ENCODE measurements around the gene SPRN. TPM values are rescaled to one million over a fixed set of nuclear protein-coding genes. Genes with fewer than 3 reads are reported as not detected.
"Not testable (repeated sequence)": the region's sequence is repeated elsewhere in the genome, so short reads cannot be mapped to it uniquely, and the experiment has no call there.

Gene SPRN
- polyA plus RNA-seq, 3 donors = 3.1 to 5.6 (median 4.7) TPM

DNA sequence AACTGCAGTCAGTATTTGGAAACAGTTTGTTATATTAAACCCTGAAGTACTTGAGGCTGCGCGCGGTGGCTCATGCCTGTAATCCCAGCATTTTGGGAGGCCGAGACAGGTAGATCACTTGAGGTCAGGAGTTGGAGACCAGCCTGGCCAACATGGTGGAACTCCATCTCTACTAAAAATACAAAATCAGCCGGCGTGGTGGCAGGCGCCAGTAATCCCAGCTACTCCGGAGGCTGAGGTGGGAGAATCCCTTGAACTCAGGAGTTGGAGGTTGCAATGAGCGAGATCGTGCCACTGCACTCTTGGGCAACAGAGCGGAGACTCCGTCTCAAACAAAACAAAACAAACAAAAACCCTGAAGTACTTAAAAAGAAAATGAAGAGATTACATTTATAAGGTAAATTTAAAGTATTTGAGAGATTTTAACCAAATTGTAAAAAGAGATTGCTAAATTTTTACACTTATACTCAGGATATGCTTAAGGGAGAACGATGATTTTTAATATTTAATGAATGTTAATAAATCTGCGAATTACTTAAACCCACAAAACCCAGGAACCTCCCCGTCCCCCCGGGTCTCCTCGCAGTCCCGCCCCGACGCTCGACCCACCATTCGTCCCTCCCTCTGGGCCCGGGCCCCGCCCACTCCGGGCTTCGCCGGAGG, 30.9 kb downstream of the SPRN start:
- no peak for DNase-seq (ENCODE audit: extremely low read depth in 1 of 11, low read depth in 9 of 11, low spot score in 4 of 11)

GRCh38 chr10:133391761-133392518, 32.5 kb downstream of the SPRN start:
- DNase-seq (ENCODE audit: extremely low read depth in 1 of 11, low read depth in 9 of 11, low spot score in 4 of 11) = no peak

GRCh38 chr10:133391249-133391635, 33.2 kb downstream of the SPRN start:
- no peak for DNase-seq (ENCODE audit: extremely low read depth in 1 of 11, low read depth in 9 of 11, low spot score in 4 of 11)

- DNase-seq (ENCODE audit: extremely low read depth in 1 of 11, low read depth in 9 of 11, low spot score in 4 of 11) = no peak
These were observed 33.7 kb downstream of the SPRN start for GRCh38 chr10:133390597-133391248.

DNA sequence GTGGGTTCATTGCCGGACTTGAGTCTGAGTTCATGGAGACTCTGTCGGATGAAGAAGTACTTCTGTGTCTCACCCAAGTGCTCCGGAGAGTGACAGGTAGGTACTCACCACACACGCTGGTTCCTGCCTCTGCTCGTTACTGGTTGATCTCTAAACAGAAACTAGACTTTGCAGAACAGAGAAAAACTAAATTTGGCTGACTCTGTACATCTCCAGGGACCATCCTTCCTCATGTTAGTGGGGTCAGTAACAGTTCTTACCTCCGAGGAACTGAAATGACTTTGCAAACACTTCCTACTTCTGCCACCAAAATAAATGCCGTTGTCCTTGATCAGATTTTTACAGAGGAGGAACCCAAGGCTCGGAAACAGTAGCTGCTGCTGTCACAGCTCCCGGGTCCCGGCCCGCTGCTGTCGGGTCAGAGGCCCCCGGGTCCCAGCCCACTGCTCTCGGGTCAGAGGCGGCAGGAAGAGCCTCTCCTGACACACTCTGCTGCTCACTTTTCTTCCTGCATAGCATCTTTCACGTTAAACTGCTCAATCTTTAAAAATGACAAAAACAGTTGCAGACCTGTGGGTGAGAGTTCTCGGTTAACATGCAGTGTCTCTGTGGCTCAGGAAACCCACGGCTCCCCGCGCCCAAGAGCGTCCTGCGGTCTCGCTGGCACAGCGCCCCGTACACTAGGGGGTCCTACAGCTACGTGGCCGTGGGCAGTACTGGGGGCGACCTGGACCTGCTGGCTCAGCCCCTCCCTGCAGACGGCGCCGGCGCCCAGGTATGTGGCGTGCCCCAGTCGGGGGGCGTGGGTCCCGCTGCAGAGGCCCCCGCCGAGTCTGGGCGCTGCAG, 35.2 kb downstream of the SPRN start:
- DNase-seq (ENCODE audit: extremely low read depth in 1 of 11, low read depth in 9 of 11, low spot score in 4 of 11) = no peak

DNA sequence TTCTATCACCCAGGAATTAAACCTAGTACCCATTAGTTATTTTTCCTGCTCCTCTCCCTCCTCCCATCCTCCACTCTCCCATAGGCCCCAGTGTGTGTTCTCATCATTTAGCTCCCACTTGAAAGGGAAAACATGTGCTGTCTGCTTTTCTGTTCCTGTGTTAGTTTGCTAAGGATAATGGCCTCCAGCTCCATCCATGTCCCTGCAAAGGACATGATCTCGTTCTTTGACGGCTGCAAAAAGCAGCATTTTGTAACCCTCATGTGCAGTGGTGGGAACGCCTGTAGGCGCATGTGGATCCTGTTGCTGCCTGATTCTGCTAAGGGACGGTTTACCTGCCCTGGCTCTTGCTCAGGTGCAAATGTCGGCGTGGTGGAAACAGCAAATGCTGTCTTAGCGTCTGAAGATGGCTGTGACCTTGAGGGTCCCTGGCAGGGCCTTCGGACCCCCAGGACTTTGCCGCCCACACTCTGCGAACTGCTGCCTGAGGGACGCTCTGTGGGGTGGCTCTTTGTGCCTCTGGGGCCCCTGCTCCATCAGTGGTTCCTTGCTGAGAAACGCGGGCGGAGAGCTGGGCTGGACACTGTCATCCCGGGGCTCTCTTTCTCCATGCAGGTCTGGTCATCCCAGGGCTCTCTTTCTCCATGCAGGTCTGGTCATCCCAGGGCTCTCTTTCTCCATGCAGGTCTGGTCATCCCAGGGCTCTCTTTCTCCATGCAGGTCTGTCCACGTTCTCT, 36.0 kb downstream of the SPRN start:
- DNase-seq (ENCODE audit: extremely low read depth in 1 of 11, low read depth in 9 of 11, low spot score in 4 of 11) = no peak

DNA sequence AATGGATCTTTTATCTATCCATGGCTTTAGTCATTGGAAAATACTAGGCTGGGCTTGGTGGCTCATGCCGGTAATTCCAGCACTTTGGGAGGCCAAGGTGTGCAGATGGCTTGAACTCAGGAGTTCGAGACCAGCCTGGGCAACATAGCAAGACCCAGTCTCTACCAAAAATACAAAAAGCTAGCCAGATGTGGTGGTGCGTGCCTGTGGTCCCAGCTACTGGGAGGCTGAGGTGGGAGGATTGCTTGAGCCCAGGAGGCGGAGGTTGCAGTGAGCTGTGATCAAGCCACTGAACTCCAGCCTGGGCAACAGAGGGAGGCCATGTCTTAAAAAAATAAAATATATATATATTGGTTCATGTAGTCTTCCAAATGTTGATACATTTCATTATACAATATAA, 37.5 kb downstream of the SPRN start:
- not testable (repeated sequence) for DNase-seq (ENCODE audit: extremely low read depth in 1 of 11, low read depth in 9 of 11, low spot score in 4 of 11)

DNA sequence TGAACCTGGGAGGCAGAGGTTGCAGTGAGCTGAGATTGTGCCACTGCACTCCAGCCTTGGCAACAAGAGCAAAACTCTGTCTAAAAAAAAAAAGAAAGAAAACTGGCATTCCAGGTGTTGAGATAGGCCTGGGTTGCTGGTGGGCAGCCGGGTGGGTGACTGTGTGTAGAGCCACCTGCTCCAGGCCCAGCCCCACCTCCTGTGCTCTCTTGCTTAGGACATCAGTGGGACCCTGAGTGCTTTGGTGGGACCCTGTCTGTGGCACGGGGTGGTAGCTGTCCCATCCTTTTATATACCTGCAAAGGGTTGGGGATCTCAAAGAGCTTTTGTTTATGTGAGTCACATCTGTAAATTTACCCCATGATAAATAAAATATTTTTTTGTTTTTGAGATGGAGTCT, 39.2 kb downstream of the SPRN start:
- no peak for DNase-seq (ENCODE audit: extremely low read depth in 1 of 11, low read depth in 9 of 11, low spot score in 4 of 11)

DNA sequence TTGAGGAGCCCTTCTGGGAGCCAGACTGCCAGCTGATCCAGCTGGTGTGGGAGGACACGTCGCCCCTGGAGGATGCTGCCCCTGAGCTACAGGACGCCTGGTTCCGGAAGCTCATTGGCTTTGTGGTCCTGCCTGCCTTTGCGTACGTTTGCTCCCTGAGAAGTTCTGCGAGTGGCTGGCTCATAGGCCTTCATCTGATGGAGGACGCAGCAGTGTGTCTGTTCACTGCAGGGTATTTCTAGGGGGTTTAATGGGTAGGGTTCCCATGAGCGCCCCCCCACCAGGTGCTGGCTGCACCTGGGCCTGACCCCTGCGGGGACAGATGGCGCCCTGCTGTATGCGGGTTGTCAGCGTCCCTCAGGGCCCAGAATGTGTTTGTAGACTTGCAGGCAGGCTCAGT, 40.4 kb downstream of the SPRN start:
- DNase-seq (ENCODE audit: extremely low read depth in 1 of 11, low read depth in 9 of 11, low spot score in 4 of 11) = no peak

- DNase-seq (ENCODE audit: extremely low read depth in 1 of 11, low read depth in 9 of 11, low spot score in 4 of 11) = no peak
These were observed 40.9 kb downstream of the SPRN start for GRCh38 chr10:133383551-133383950.

DNA sequence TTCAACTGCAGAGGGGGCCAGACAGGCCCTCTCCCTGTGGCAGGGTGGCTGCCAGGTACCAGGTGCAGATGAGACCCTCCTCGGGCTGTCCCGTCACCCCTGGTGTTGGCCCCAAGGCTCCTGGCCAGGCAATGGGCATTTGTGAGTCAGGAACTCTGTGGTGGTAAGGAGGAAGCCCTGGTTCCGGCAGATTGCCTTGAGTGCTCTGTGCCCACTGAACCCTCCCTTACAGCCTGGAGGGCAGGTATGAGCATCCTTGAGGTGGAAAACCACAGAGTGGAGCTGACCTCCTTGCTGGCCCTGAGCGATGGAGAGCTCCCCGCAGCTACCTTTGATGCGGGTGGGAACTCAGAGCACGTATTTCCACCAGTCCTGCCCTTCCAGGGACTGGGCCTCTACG, 43.4 kb downstream of the SPRN start:
- no peak for DNase-seq (ENCODE audit: extremely low read depth in 1 of 11, low read depth in 9 of 11, low spot score in 4 of 11)

DNA sequence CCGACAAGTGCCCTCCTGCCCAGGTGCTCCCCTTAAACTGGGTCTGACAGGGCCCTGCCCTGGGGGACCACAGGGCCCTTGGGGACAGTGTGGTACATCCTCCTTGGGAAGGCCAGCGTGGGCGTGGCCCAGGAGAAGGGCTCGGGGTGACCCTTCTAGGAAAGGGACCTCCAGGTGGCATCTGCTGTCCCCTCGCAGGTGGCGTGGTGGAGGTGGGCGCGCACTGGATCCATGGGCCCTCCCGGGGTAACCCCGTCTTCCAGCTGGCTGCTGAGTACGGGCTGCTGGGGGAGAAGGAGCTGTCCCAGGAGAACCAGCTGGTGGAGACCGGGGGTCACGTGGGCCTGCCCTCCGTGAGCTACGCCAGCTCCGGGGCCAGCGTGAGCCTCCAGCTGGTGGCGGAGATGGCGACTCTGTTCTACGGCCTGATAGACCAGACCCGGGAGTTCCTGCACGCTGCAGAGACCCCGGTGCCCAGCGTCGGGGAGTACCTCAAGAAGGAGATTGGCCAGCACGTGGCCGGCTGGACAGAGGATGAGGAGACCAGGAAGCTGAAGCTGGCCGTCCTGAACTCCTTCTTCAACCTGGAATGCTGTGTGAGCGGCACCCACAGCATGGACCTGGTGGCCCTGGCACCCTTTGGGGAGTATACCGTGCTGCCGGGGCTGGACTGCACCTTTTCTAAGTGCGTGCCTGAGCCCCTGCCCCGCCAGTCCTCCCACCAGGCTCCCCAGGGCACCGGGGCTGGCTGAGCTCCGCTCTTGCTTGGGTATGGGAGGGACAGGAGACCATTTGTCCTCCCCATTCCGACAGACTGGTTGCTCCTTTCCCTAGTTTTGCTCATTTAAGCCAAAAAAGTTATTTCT, 44.4 kb downstream of the SPRN start:
- DNase-seq (ENCODE audit: extremely low read depth in 1 of 11, low read depth in 9 of 11, low spot score in 4 of 11) = no peak

- peak in 3 of 11 donors; percentile 10 to 53 (median 49) for DNase-seq (ENCODE audit: extremely low read depth in 1 of 11, low read depth in 9 of 11, low spot score in 4 of 11)
These were observed 45.1 kb downstream of the SPRN start, which contains the start of gene PAOX for GRCh38 chr10:133379152-133379800. Gene PAOX (plus strand): TSS chr10:133379262. CDS start chr10:133379317, 55 bp downstream.

DNA sequence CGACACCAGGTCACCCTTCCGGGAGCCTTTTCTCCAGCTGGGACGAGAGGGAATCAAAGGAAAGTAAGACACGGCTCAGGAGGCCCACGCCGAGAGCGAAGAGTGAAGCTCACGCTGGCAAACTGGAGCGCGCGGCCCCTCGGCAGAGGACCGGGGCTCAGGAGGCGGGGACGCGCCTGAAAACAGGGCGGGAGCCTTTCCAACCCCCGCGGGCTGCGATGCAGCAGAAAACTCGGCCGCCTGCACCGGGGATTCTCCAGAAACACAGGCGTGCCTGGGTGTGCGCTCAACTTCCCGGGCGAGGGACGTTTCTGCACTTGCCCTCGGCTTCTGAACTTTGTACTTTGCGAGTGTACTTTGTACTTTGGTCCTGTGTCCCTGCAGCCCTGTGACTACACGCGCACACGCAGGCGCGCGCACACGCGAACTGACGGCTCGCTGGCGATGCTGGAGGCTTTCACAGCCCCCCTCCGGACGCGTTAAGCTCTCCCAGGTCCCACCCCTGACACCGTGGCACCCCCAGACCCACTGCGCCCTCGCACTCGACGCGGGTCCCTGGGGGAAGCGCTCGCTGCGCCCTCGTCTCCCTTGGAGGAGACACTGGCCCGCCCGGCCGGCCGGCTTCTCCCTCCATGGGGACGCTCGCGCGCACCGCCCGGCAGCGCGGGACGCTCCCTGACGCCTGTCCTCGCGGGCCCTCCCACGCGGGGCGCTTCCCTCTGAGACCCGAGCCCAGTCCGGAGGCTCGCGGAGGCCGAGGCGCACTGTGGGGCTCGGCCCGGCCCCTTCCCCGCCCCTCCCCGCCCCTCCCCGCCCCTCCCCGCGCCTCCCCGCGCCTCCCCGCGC, 46.0 kb downstream of the SPRN start:
- peak in 4 of 11 donors; percentile 39 to 67 (median 52) for DNase-seq (ENCODE audit: extremely low read depth in 1 of 11, low read depth in 9 of 11, low spot score in 4 of 11)

DNA sequence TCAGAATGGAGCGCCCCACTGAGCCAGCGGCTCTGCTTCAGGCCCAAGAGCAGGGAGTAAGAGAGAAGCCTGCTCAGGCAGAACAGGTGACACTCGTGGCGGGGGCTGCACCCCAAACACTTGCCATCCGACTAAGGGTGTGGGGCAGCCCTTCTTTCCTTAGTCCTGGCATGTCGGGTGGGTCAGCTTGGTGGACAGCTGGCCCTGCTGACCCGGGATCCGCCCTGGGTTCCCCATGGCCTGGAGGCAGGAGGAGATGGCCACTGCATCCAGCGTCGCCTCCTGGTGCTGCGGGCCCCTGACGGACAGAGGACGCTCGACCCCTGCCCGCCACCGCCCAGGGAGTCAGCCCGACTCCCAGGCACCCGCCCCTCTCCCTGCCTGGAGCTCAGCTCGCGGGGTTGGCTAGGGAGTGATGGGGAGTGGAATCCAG, 46.6 kb downstream of the SPRN start:
- no peak for DNase-seq (ENCODE audit: extremely low read depth in 1 of 11, low read depth in 9 of 11, low spot score in 4 of 11)

Measured in renal cortex interstitium (tissue), 11 donors.